Right ventricle myocardium inferior (tissue), 1 donor: Measurements from ENCODE around the gene EML6. TPM values are rescaled to one million over a fixed set of nuclear protein-coding genes. Genes with fewer than 3 reads are reported as not detected.

Experiments
- ATAC-seq: fragments of 200-7000 bp; cut with Tn5 transposase; one replicate; pipeline ENCODE4 v1.9.1; 2020; ENCODE audit warnings: mild to moderate bottlenecking, moderate library complexity
- DNase-seq: peaks from one replicate; pipeline ENCODE4 v3.0.0; 2021; ENCODE audit errors: missing footprints
- intact Hi-C: fragments of 100-400 bp; cut with DNase I; formaldehyde crosslinking; loops from one replicate; pipeline ENCODE4 v1.11.0; 2022
- total RNA-seq: library from RNA; stranded (reverse); fragmentation: NEBNext Ultra II Directional; extraction: Animal tissue kit (Norgen Biotek cat#: 25700); gene quantifications from one replicate; pipeline ENCODE4 v1.2.1, GENCODE V29; 2021
- donor health status: DM: no; HTN: yes; CAD: no; lungs with severe emphysema.

The EML6 gene
- total RNA-seq, 1 donor from 2014 or later = 0.16 TPM

DNA sequence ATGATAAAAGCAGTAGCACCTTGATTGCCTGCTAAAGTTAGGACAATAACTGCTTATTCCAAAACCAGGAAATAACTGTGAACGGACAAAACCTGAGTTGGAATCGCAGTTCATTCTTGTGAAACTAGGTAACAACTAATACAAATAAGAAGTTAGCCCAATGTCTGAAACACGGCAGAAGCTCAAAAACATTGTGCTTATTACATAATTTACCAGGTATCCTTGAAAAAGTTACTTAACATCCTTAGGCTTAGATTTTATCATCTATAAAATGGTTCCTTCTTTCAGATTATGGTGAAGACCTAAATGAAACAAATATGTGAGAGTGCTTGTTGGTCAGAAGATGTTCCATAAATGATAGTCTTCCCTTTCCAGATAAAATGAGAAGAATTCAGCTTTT lies 294.4 kb downstream of the EML6 start:
- intact Hi-C loops = no loop called here
- DNase-seq (no peak), ATAC-seq (no peak)

- intact Hi-C loops = no loop called here
- DNase-seq (no peak), ATAC-seq (no peak)
These were observed 295.2 kb downstream of the EML6 start for GRCh38 chr2:55018619-55019018.

- intact Hi-C loops = no loop called here
- no peak for ATAC-seq
- no peak for DNase-seq
These were observed 296.2 kb downstream of the EML6 start for GRCh38 chr2:55019526-55020258.
